ENCODE measurements around the gene DNMT3A. TPM values are rescaled to one million over a fixed set of nuclear protein-coding genes. Genes with fewer than 3 reads are reported as not detected.

Gene DNMT3A
- total RNA-seq, 1 donor from 2014 or later, result 12.9 TPM

- Histone ChIP-seq H3K36me3 (ENCODE audit: control insufficient read depth, insufficient read depth, low read length) (peaks cover 8% of the 10 kb centered on the region), H3K4me3 (ENCODE audit: low read depth, low read length) (no peak overlapping the region), H3K27me3 (ENCODE audit: control insufficient read depth, insufficient read depth, low read length) (no peaks in the 10 kb centered on the region)
- no peak for TF ChIP-seq CTCF (IDR thresholded peaks at IDR 0.05; ENCODE audit: insufficient read depth, low read length, severe bottlenecking)
- no peak for DNase-seq (ENCODE audit: low read depth)
- no peak for FAIRE-seq
Observed at GRCh38 chr2:25230948-25231311, 110.8 kb downstream of the DNMT3A start.

- DNase-seq (ENCODE audit: low read depth), result no peak
- Histone ChIP-seq H3K36me3 (ENCODE audit: control insufficient read depth, insufficient read depth, low read length) (peaks cover 6% of the 10 kb centered on the region), H3K4me3 (ENCODE audit: low read depth, low read length) (no peak overlapping the region), H3K27me3 (ENCODE audit: control insufficient read depth, insufficient read depth, low read length) (no peaks in the 10 kb centered on the region)
- no peak for TF ChIP-seq CTCF (IDR thresholded peaks at IDR 0.05; ENCODE audit: insufficient read depth, low read length, severe bottlenecking)
- no peak for FAIRE-seq
Observed at GRCh38 chr2:25230198-25230947, 111.4 kb downstream of the DNMT3A start.

GRCh38 chr2:25229279-25230197 is 112.2 kb downstream of the DNMT3A start:
- no peak for DNase-seq (ENCODE audit: low read depth)
- no peak for FAIRE-seq
- Histone ChIP-seq H3K36me3 (ENCODE audit: control insufficient read depth, insufficient read depth, low read length) (peaks cover 6% of the 10 kb centered on the region), H3K4me3 (ENCODE audit: low read depth, low read length) (no peak overlapping the region), H3K27me3 (ENCODE audit: control insufficient read depth, insufficient read depth, low read length) (no peaks in the 10 kb centered on the region)
- no peak for TF ChIP-seq CTCF (IDR thresholded peaks at IDR 0.05; ENCODE audit: insufficient read depth, low read length, severe bottlenecking)

- H3K4me3 ChIP-seq (ENCODE audit: low read depth, low read length), result no peak overlapping the region
- no peaks in the 10 kb centered on the region for H3K27me3 ChIP-seq (ENCODE audit: control insufficient read depth, insufficient read depth, low read length)
- TF ChIP-seq CTCF (IDR thresholded peaks at IDR 0.05; ENCODE audit: insufficient read depth, low read length, severe bottlenecking), result peak; percentile 87
- FAIRE-seq (no peak), DNase-seq (ENCODE audit: low read depth) (peak; percentile 67)
- peaks cover 5% of the 10 kb centered on the region for H3K36me3 ChIP-seq (ENCODE audit: control insufficient read depth, insufficient read depth, low read length)
Observed at GRCh38 chr2:25228848-25229278, 112.9 kb downstream of the DNMT3A start.

GRCh38 chr2:25227576-25227975 is 114.1 kb downstream of the DNMT3A start:
- Histone ChIP-seq H3K27me3 (ENCODE audit: control insufficient read depth, insufficient read depth, low read length) (no peaks in the 10 kb centered on the region), H3K36me3 (ENCODE audit: control insufficient read depth, insufficient read depth, low read length) (no peaks in the 10 kb centered on the region), H3K4me3 (ENCODE audit: low read depth, low read length) (no peak overlapping the region)
- no peak for TF ChIP-seq CTCF (IDR thresholded peaks at IDR 0.05; ENCODE audit: insufficient read depth, low read length, severe bottlenecking)
- no peak for FAIRE-seq
- no peak for DNase-seq (ENCODE audit: low read depth)

Measured in bronchial epithelial cell (primary cell).